Germinal center (tissue), 1 donor: ENCODE data around the gene SERPINB7.
"Not testable (repeated sequence)": the region's sequence is repeated elsewhere in the genome, so short reads cannot be mapped to it uniquely, and the experiment has no call there.

Experiments
- DNase-seq: peaks from one replicate; pipeline ENCODE4 v3.0.0; 2012; ENCODE audit warnings: mixed read lengths, low spot score

Gene SERPINB7

GRCh38 chr18:63775166-63775730 is at the start of gene SERPINB7:
SERPINB7 (plus strand) TSS chr18:63775418; CDS start chr18:63782373, 6,955 bp downstream.
- DNase-seq: no peak

GRCh38 chr18:63725682-63726480 is 49.3 kb upstream of the SERPINB7 start:
- no peak for DNase-seq

GRCh38 chr18:63730773-63731172 is 44.4 kb upstream of the SERPINB7 start:
- no peak for DNase-seq

GRCh38 chr18:63731215-63731614 is 44.0 kb upstream of the SERPINB7 start:
- no peak for DNase-seq

- no peak for DNase-seq
These were observed 38.3 kb upstream of the SERPINB7 start for GRCh38 chr18:63736876-63737275.

- no peak for DNase-seq
These were observed 33.4 kb upstream of the SERPINB7 start for GRCh38 chr18:63741769-63742168.

GRCh38 chr18:63747006-63747405 is 28.2 kb upstream of the SERPINB7 start:
- no peak for DNase-seq

- no peak for DNase-seq
These were observed 25.7 kb upstream of the SERPINB7 start for GRCh38 chr18:63749489-63749888.

- no peak for DNase-seq
These were observed 22.6 kb upstream of the SERPINB7 start for GRCh38 chr18:63752636-63753035.

- DNase-seq: no peak
These were observed 21.5 kb upstream of the SERPINB7 start for GRCh38 chr18:63753676-63754075.

GRCh38 chr18:63757541-63757940 is 17.7 kb upstream of the SERPINB7 start:
- no peak for DNase-seq

GRCh38 chr18:63758615-63759240 is 16.5 kb upstream of the SERPINB7 start:
- no peak for DNase-seq

- DNase-seq: not testable (repeated sequence)
These were observed 15.4 kb upstream of the SERPINB7 start for GRCh38 chr18:63759786-63760185.

GRCh38 chr18:63762518-63762917 is 12.7 kb upstream of the SERPINB7 start:
- no peak for DNase-seq

- DNase-seq: no peak
These were observed 11.2 kb upstream of the SERPINB7 start for GRCh38 chr18:63763831-63764600.

- no peak for DNase-seq
These were observed 9.4 kb upstream of the SERPINB7 start for GRCh38 chr18:63765837-63766236.

GRCh38 chr18:63773551-63773950 is 1.7 kb upstream of the SERPINB7 start:
- no peak for DNase-seq

- no peak for DNase-seq
These were observed 707 bp upstream of the SERPINB7 start for GRCh38 chr18:63774511-63774910.

GRCh38 chr18:63779386-63779785 is 4.2 kb downstream of the SERPINB7 start:
- no peak for DNase-seq

- DNase-seq: peak; percentile 7
These were observed 8.2 kb downstream of the SERPINB7 start for GRCh38 chr18:63783394-63783793.

GRCh38 chr18:63784787-63785452 is 9.7 kb downstream of the SERPINB7 start:
- no peak for DNase-seq

- DNase-seq: no peak
These were observed 12.5 kb downstream of the SERPINB7 start for GRCh38 chr18:63787673-63788072.
